ENCODE measurements around the gene KCNK13.

The KCNK13 gene

GRCh38 chr14:90105756-90106155, 44.0 kb downstream of the KCNK13 start:
- ChIA-PET POLR2A (interaction anchor here (1.1 kb wide), 1 partner anchor 32 kb away, joined by 3 read pairs; no protein-coding TSS in a partner anchor), CTCF (no interaction called here)
- TF ChIP-seq ZNF837 (tag by site-specific recombination; IDR thresholded peaks at IDR 0.05) (no peak), KLF10 (tag by site-specific recombination; IDR thresholded peaks at IDR 0.05) (no peak), ZNF37A (tag by site-specific recombination; IDR thresholded peaks at IDR 0.05) (no peak), ZNF138 (tag by site-specific recombination; IDR thresholded peaks at IDR 0.05; ENCODE audit: borderline replicate concordance) (no peak), ZNF488 (tag by site-specific recombination; IDR thresholded peaks at IDR 0.05) (no peak), YY2 (tag by site-specific recombination; IDR thresholded peaks at IDR 0.05) (no peak), KLF1 (tag by site-specific recombination; IDR thresholded peaks at IDR 0.05) (no peak)

GRCh38 chr14:90107789-90108188, 46.0 kb downstream of the KCNK13 start:
- POLR2A ChIA-PET: no interaction called here
- TF ChIP-seq ZNF146 (tag by site-specific recombination; IDR thresholded peaks at IDR 0.05): no peak
- no peak for TF ChIP-seq ZNF449 (tag by site-specific recombination; IDR thresholded peaks at IDR 0.05)
- TF ChIP-seq KLF9 (tag by site-specific recombination; IDR thresholded peaks at IDR 0.05; ENCODE audit: low read depth): no peak
- no peak for TF ChIP-seq ZFHX2 (tag by site-specific recombination; conservative IDR thresholded peaks at IDR 0.05)
- no peaks in the 10 kb centered on the region for H3K4me1 ChIP-seq (ENCODE audit: control insufficient read depth, insufficient read depth, low read length)
- no peaks in the 10 kb centered on the region for H3K9me3 ChIP-seq (ENCODE audit: control insufficient read depth, insufficient read depth, low read depth, low read length)
- H3K4me3 ChIP-seq (ENCODE audit: low read depth, low read length): no peak overlapping the region
- CTCF ChIA-PET: no interaction called here
- no peak overlapping the region for H3K27ac ChIP-seq (ENCODE audit: extremely low read depth, low read depth, low read length)
- H3K36me3 ChIP-seq (ENCODE audit: control insufficient read depth in 2 of 2, insufficient read depth in 1 of 2, low read length in 2 of 2): no peaks in the 10 kb centered on the region

More at GRCh38 chr14:90105756-90106155, 44.0 kb downstream of the KCNK13 start:
- H3K36me3 ChIP-seq (ENCODE audit: control insufficient read depth in 2 of 2, insufficient read depth in 1 of 2, low read length in 2 of 2): no peaks in the 10 kb centered on the region
- H3K4me3 ChIP-seq (ENCODE audit: low read depth, low read length): no peak overlapping the region
- no peak overlapping the region for H3K27ac ChIP-seq (ENCODE audit: extremely low read depth, low read depth, low read length)
- H3K4me1 ChIP-seq (ENCODE audit: control insufficient read depth, insufficient read depth, low read length): no peaks in the 10 kb centered on the region
- no peaks in the 10 kb centered on the region for H3K9me3 ChIP-seq (ENCODE audit: control insufficient read depth, insufficient read depth, low read depth, low read length)

- CTCF ChIA-PET: interaction anchor here (0.6 to 1.5 kb wide), 5 partner anchors 10 to 1286 kb away, joined by 3 to 7 read pairs (median 3); no protein-coding TSS in a partner anchor
- POLR2A ChIA-PET: no interaction called here
- no peak for TF ChIP-seq ZSCAN18 (tag by site-specific recombination; IDR thresholded peaks at IDR 0.05)
- TF ChIP-seq CTCF (tag by site-specific recombination; IDR thresholded peaks at IDR 0.05): 0 out of 2 replicates have a peak, but pooled peaks have one; percentile 30
- TF ChIP-seq ZNF341 (tag by site-specific recombination; IDR thresholded peaks at IDR 0.05; ENCODE audit: low read depth): 0 out of 2 replicates have a peak, but pooled peaks have one; percentile 17
- TF ChIP-seq ZNF704 (tag by site-specific recombination; IDR thresholded peaks at IDR 0.05): no peak
- TF ChIP-seq ZFP69B (tag by site-specific recombination; IDR thresholded peaks at IDR 0.05): no peak
- no peak overlapping the region for H3K27ac ChIP-seq (ENCODE audit: extremely low read depth, low read depth, low read length)
- H3K9me3 ChIP-seq (ENCODE audit: control insufficient read depth, insufficient read depth, low read depth, low read length): no peaks in the 10 kb centered on the region
- no peaks in the 10 kb centered on the region for H3K4me1 ChIP-seq (ENCODE audit: control insufficient read depth, insufficient read depth, low read length)
- H3K36me3 ChIP-seq (ENCODE audit: control insufficient read depth in 2 of 2, insufficient read depth in 1 of 2, low read length in 2 of 2): no peaks in the 10 kb centered on the region
- H3K4me3 ChIP-seq (ENCODE audit: low read depth, low read length): no peak overlapping the region
Measured at GRCh38 chr14:90109858-90110257, 48.1 kb downstream of the KCNK13 start.

Data from HEK293 (cell line).